22Rv1 (cell line): ENCODE data around the gene TGIF1.

Experiments
- H3K27ac ChIP-seq: fragments of 450-650 bp; 2 replicates; pipeline ENCODE4 v1.5.1; 2017
- CTCF ChIP-seq: fragments of 450-650 bp; IDR thresholded peaks from 2 replicates; pipeline ENCODE4 v1.5.1; 2017; ENCODE audit warnings: mild to moderate bottlenecking
- ZFX ChIP-seq: fragments of 450-650 bp; IDR thresholded peaks from 2 replicates; pipeline ENCODE4 v1.6.1; 2017; ENCODE audit warnings: antibody characterized with exemption, borderline replicate concordance

The TGIF1 gene

GRCh38 chr18:3480827-3481573 lies 31.0 kb downstream of the TGIF1 start:
- no peak overlapping the region for H3K27ac ChIP-seq
- TF ChIP-seq ZFX, result no peak
- TF ChIP-seq CTCF, result no peak

GRCh38 chr18:3481696-3482210 lies 31.8 kb downstream of the TGIF1 start:
- TF ChIP-seq CTCF, result peak; percentile 66
- no peak for TF ChIP-seq ZFX
- no peak overlapping the region for H3K27ac ChIP-seq

GRCh38 chr18:3482258-3482657 lies 32.3 kb downstream of the TGIF1 start:
- TF ChIP-seq CTCF, result no peak
- no peak overlapping the region for H3K27ac ChIP-seq

- no peak for TF ChIP-seq ZFX
- no peak for TF ChIP-seq CTCF
- no peak overlapping the region for H3K27ac ChIP-seq
Observed at GRCh38 chr18:3485153-3486149, 35.5 kb downstream of the TGIF1 start.

- TF ChIP-seq ZFX (no peak), CTCF (no peak)
- H3K27ac ChIP-seq, result no peak overlapping the region
Observed at GRCh38 chr18:3486512-3486911, 36.5 kb downstream of the TGIF1 start.

GRCh38 chr18:3489462-3489861 lies 39.5 kb downstream of the TGIF1 start:
- no peak for TF ChIP-seq ZFX
- no peak for TF ChIP-seq CTCF
- H3K27ac ChIP-seq, result no peak overlapping the region
